CD4-positive, alpha-beta T cell treated with Interleukin-4 for 4 hours (primary cell): Measurements from ENCODE around the gene MEGF6.
"Not testable (repeated sequence)": the region's sequence is repeated elsewhere in the genome, so short reads cannot be mapped to it uniquely, and the experiment has no call there.

Experiments
- DNase-seq: peaks from one replicate; pipeline ENCODE4 v3.0.0-alpha.2; 2020

MEGF6 gene

DNA sequence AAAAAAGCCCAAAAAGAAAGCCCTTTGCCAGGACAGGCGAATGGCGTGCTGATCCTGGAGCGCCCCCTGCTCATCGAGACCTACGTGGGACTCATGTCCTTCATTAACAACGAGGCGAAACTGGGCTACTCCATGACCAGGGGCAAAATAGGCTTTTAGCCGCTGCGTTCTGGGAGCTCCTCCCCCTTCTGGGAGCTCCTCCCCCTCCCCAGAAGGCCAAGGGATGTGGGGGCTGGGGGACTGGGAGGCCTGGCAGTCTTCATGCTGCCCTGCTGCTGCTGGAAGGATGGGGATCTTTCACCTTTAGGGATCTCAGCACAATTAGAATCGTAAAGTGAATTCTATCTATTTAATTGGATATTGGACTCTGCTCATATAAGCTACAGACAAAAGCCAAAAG, 17.1 kb upstream of the MEGF6 start:
- no peak for DNase-seq

DNA sequence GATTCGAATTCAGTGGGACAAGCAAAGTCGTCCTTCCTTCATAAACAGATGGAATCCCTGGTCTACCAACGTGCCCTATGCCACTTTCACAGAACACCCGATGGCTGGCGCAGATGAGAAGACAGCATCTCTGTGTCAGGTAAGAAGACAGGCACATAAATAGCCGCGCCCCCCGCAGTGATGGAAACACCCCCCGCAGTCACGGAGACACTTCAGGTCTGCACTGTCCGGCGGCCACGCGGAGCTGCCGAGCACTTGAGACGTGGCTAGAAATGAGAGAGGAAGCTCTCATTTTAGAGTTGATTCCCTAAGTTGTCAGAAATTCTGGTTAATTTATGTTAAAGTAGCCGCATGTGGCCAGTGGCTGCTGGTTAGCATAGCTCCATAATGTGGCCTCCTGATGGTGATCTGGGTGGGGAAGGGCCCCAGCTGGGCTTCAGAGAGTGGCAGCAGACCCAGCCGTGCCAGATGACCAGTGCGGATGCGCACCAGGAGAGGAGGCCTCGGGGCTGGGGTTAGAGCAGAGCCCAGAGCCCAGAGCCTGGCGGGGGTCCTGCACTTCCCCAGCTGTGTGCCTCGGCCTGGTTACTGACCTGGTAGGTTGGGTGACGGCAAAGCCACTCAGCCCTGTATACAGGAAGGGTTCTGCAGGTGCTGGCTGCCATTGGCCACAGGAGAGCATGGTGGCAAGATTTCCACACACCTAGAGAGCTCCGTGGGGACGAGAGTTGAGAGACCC, 16.4 kb upstream of the MEGF6 start:
- DNase-seq = no peak

DNA sequence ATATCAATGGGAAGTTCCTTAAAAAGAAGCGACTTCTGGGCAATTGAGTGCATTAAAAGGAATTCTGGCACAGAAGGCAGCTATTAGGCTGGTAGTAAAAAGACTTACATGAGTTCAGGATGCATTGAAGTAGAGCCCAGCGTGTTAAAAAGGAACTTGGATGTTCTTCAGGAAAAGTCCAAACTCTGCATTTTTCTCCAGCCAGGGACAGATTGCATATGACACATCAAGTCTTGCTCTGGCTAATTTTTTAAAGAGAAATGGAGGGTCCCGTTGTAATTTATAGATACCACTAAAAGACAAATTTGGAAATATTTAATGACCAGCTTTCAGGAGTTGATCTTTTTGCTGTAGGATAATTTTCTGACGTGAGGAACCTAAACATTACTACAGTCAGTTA, 14.7 kb upstream of the MEGF6 start:
- no peak for DNase-seq

DNA sequence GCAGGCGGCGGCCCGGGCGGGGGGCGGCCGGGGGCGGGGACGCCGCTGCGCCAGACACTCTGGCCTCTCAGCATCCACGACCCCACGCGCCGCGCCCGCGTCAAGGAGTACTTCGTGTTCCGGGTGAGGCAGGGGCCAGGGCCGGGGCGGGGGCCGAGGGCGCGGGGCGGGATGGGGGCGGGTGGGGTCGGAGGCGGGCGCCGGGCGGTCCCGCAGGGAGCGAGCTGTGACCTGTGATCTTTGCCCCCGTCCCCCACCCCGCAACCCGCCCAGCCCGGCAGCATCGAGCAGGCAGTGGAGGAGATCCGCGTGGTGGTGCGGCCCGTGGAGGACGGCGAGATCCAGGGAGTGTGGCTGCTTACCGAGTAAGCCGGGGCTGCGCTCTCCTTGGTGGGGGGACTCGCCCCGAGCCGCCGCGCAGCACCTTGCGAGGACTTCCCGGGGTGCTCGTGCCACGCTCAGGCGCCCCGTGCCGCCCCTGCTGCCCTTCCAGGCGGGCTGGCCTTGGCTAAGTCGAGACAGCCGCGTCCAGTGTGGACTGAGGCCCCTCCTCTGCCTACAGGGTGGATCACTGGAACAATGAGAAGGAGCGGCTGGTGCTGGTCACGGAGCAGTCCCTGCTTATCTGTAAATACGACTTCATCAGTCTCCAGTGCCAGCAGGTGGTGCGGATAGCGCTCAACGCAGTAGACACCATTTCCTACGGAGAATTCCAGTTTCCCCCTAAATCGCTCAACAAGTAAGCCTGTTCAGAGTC, 14.0 kb upstream of the MEGF6 start:
- DNase-seq = no peak

DNA sequence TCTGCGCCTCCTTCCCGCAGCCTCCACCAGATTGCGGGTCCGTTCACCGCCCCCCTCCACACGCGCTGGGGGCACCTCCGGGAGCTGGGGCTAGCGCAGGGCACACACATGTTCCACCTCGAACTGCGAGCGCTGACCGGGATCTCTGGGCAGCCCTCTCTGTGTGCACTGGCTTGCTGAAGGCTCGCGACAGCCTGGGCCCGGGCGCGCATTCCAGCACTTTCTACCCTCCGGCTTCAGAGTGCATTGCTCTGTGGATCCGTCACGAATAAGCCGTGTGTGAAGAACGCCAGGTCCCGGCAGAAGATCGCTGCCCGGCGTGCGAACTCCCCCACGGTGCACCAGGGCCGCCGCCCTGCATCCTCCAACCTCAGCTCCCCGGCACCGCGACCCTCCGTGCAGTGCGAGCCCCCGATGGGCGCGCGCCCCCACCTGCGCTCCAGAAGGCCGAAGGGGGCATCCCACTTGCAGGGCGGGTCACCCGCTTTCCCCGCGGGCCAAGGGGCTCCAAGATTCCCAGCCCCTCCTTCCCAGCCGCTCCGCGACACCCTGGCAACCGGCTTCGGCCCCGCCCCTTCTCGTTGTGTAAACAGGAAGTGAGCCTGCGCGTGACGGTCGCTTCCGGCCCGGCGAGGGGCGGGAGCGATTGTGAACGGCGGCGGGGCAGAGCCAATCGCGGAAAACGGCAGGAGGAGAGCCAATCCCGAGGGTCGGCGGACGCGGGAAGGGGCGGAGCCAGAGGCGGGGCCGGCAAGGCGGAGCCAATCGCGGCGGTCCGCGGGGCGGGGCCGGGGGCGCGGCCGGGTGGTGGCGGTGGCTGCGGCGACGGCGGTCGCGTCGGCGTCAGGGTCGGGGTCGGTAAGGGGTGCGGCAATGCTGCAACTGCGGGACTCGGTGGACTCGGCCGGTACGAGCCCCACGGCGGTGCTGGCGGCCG, 13.2 kb upstream of the MEGF6 start, which contains the start of gene TPRG1L:
TSS of gene TPRG1L (plus strand) at position 816 of the 937 bp plus-strand sequence. CDS start at position 874, 58 bp downstream.
- peak; percentile 97 for DNase-seq

DNA sequence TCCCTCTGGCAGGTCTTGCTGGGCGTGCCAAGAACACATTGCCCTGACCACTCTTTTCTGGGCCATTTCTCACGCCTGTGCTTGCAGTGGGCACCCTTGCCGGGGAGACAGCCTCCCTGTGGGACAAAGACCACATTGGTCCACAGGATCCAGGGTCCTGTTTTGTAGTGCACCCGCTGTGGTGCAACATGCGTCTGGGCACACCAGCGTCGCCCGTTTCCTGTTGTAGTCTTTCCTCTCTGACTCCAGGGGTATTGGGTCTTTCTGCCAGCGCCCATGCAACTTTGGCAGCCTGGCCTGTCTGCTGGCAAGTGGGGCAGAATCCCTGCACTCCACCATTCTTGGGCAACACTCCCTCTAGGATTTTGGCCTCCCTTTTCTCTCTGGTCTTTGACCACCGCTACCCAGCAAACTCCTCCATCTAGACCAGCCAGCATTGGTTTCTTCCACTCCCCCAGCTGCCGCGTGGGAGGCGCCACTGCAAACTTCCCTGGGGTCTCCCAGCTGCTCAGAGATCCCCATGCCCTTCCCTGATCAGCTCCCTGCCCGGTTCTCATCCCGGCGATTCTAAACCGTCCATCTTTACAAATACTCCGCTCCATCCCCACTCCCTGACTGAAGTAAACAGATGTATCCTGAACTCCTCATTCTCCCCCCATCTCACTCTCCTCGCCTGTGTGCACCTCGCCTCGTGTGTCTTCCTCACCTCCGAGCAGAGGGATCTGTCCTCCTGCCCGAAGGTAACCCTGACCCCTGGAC, 12.3 kb upstream of the MEGF6 start:
- DNase-seq = no peak

DNA sequence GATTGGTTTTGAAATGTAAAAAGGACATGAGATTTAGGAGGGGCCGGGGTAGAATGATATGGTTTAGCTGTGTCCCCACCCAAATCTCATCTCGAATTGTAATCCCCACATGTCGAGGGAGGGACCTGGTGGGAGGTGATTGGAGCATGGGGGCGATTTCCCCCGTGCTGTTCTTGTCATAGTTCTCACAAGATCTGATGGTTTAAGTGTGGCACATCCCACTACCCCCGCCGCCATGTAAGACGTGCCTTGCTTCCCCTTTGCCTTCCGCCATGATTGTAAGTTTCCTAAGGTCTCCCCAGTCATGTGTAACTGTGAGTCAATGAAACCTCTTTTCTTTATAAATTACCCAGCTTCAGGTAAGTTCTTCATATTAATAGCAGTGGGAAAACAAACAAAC, 10.8 kb upstream of the MEGF6 start:
- not testable (repeated sequence) for DNase-seq

DNA sequence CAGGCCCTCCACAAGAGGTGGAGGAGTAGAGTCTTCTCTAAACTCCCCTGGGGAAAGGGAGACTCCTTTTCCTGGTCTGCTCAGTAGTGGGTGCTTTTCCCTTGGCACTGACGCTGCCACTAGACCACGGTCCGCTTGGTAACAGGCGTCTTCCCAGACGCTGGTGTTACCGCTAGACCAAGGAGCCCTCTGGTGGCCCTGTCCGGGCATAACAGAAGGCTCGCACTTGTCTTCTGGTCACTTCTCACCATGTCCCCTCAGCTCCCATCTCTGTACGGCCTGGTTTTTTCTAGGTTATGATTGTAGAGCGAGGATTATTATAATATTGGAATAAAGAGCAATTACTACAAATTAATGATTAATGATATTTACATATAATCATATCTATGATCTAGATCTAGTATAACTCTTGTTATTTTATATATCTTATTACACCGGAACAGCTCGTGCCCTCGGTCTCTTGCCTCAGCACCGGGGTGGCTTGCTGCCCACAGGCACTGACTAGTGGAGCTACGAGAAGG, 9.9 kb upstream of the MEGF6 start:
- DNase-seq = not testable (repeated sequence)

DNA sequence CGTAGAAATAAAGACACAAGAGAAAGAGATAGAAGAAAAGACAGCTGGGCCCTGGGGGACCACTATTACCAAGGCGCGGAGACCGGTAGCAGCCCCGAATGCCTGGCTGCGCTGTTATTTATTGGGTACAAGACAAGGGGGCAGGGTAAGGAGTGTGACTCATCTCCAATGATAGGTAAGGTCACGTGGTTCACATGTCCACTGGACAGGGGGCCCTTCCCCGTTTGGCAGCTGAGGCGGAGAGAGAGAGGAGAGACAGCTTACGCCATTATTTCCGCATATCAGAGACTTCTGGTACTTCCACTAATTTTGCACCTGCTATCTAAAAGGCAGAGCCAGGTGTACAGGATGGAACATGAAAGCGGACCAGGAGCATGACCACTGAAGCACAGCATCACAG, 9.4 kb upstream of the MEGF6 start:
- no peak for DNase-seq

DNA sequence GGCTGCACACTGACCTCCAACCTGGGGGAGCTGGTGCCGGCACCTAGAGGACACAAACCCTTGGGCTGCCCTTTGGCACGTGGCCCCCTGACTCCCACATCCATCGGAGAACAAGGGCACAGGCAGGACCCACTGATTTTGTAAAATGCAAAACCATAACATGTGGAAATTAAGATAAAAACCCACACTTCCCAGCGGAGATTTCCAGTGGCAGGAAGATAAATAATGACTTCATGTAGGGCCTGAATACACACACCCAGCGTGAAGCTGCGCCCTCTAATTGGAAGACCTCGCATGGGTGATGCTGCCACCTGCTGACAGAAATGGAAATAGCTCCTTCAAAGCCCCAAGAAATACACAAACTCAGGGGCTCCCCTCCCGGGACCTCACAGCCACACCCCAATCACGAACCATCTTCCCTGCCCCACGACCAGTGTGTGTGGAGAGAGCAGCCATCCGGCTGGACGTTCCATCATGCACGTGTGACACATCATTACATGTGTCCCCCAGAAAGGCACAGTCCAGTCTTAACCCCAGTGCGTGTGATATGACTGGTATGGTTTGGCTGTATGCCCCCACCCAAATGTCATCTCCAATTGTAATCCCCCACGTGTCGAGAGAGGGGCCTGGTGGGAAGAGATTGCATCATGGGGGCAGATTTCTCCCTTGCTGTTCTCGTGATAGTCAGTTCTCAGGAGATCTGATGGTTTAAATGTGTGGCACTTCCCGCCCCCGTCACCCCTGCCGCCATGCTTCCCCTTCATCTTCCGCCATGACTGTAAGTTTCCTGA, 7.8 kb upstream of the MEGF6 start:
- peak; percentile 82 for DNase-seq

DNA sequence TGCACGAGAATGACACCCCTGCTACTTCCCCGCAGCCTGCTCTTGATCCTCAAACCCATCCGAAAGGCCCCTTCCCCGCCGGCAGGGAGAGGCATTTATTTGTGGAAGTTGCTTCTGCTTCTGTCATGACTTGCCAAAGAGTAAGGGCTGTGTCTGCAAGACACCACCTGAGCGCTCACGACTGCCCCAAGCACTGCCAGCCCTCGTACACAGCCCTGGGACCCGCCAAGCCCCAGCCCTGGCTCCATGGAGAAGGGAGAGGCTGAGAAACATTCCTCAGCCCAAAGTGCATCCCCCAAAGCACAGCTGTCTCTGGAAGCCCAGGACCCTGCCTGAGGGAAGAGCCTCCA, 7.2 kb upstream of the MEGF6 start:
- DNase-seq = no peak

DNA sequence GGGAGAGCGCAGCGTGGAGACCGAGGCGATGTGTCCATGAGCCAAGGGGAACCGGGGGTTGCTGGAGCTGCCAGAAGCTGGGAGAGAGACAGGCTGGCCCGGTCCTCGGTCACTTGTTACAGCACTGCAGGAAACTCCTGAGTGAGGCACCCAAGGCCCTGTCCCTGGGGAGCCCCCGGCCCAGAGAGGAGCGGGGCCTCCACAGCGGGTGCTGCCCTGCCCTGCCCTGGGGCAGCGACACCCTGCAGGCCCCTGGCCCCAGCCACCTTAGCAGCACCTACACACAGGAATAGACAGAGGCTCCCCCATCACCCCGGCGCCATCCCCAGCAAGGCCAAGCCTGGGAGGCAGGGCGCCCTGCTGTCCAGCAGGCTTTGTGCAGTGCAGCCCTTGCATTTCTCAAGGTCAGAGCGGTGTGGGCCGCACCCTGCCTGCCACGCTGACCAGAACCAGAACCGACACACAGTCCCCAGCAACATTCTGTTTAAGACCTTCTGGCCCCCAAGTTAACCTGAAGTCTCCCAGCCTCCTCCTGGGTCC, 6.6 kb upstream of the MEGF6 start:
- DNase-seq = no peak

DNA sequence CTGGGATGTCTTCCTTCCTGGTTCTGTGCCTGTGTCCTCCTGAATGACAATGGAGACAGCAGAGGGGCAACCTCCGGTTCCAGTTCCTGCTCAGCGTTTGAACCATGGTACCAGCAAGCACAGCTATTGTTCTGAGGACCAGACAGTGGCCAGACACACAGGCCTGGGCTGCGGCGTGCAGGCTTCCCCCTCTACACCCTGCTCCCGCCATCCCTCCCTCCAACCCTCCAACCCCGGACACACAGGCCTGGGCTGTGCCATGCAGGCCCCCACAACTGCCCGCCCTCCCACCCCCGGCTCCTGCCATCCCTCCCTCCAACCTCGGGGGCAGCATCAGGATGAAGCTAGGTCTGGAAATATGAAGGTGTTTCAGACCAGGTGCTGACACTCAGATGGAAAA, 5.6 kb upstream of the MEGF6 start:
- DNase-seq = no peak

DNA sequence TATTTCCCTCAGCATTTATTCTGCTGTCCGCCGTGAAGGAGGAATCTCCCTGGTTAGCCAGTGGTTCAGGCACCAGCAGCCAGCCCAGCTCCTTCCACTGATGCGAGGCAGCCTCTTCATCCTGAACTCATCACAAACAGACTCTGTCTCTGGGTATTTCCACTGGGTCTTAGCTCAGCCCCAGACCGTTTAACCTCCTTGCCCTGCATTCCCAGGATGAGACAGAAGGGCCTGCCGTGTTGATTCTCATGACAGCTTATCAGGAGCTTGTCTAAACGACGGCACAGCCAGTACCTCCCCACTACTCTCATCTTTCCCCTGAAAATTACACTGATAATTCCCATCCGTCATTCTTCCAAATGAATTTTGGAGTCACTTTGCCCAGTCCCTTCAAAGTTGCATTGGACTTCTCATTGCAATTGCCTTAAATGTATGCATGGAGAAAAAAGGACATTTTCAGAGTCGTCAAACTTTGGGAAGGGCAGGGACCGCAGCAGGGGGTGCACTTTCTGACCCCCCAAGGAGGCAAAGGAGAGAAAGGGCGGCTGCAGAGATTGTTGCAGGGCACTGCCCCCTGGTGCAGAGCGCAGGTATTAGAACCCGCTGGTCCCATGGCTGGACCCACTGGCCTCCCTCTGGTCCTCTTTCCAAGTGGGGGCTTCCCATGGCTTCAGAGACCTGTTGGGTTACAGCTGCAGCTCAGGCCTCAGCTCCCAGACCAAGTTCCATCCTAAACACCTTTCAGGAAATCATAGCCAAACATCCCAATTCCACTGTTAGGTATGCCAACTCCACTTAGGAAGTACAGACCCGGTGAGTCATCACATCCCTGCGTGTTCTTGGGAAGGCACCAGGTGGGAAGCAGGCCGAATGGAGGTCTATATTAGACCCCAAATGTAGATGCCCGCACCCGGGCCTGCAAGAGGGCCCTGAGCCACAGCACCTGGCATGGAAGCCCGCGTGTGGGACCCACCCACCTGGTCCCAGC, 3.7 kb upstream of the MEGF6 start:
- DNase-seq = no peak

DNA sequence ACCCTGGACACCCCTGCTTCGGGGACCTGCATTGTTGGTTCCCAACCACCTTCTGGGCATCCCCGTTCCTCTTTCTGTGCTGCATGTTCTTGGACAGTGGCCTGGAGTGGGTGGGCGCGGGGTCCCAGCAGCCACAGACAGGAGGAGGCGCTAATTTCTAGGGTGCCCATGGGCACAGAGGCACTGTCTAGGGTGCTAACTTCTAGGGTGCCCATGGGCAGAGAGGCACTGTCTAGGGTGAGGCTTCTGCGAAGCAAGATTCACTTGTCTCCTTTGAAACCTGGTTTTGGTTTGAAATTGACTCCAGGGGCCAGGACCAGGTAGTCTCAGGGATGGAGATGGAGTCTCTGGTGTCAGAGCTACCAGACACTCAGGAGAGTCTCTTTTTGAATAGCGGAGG, 815 bp upstream of the MEGF6 start:
- no peak for DNase-seq

DNA sequence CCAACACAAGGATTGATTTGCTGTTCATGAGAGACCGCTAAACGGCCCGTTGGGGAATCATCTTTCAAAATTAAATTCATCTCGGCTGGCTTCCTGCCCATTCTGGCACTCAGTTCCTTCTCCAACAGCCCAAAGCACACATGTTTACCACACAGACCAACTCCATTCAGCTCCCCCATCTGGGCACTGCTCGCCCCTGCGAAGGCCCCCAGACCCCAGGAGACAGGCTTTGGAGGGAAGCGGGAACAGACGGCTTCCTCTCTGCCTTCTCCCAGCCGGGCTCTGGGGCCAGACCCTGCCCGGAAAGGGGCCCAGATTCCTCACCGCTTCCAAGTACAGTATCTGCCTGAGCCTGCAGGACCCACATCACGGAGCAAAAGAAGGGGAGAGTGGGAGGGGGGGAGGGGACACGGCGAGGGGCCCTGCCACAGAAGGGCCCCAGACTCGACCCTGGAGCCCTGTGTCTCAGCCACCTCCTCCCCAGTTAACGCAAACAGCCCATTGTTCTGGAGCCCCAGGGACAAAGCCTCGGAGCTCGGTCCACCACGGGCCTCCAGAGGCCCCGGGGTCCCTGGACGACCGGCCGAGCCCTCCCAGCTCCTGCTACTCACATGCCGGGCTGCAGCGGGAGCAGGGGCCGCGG, 660 bp downstream of the MEGF6 start:
- no peak for DNase-seq

DNA sequence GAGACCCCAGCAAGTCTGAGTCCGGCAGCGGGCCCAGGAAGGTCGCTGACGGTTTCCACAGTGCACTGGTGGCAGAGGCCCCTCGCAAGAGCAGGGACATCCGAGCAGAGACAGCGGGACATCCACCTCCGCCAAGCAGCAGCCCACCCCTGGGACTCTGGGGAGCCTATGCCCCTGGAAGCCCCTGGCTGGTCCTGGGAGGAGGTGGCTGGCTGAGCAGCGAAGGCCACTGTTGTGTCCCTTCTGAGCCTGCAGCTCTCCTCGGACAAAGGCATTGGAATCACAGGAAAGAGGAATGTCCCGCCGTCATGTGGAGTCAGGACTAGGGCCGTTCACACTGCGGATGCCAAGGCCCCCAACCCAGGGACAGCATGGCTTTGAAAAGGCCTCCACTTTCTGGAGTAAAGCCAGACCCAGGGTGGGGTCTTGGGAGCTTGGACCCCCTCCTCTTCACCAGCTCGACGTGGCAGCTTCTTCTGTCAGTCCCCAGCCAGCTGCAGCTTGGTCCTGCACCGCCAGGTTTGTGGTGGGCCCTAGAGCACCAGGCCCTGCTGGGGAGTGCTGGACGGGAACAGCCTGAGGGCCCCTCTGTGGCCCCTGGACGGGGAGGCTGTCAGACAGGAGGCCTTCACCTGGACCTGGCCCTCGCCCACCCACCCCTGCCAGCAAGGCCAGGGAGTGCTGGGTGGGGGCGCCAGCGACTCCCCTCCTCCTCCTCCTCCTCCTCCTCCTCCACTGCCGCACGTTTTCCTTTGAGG, 1.4 kb downstream of the MEGF6 start:
- DNase-seq = no peak

DNA sequence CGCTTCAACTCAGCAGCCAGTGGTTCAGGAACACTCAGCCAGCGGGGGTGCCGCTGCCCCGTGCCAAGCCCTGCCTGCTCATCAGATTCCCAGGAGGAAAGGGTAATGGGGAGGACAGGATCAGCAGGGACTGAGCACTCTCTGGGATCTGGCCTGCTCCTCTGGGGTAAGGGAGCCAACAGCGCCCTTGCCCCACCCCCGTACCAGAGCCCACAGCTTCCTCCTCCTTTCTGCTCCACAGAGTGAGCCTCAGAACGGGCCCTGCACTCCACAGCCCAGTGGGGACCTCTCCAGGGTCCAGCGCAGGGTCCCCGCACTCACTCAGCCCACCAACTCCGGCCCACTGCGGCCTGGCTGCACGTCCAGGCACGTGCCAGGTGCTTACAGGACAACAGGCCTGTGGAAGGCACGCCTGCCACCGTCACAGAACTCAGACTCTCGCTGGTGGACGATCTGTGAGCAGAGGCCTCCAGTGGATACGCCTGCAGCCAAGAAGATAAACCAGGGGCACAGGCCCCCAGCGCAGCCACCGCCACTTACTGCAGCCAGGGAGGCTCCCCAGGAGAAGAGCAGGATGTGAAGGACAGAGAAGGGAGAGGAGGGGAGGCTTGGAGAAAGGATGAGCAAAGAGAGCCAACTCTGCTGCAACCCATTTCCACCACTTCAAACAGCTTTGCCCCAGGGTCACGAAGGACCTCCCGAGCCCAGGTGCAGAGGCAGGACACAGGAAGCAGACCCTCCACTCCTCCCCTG, 2.1 kb downstream of the MEGF6 start:
- no peak for DNase-seq
